ENCODE results near the gene SLC44A3.
"Not testable (repeated sequence)": the region's sequence is repeated elsewhere in the genome, so short reads cannot be mapped to it uniquely, and the experiment has no call there.

SLC44A3 gene

DNA sequence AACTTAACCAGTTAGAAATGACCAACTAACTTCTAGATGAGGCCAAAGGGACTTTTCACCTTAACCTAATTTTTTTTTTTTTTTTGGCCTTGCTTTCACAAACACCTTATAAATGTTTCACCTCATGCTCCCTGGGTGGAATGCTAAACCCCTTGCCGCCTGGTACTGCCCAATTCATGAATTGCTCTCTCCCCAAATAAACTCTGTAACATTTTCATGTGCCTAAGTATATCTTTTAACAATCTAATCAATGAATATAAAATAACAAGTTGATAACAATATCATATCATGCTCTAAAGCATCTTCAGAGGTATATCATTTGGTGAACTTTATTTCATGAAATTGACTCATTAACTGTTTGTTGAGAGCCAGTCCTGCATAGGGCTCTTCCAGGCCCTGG is 117.7 kb downstream of the SLC44A3 start:
- DNase-seq (ENCODE audit: low read depth), result no peak

DNA sequence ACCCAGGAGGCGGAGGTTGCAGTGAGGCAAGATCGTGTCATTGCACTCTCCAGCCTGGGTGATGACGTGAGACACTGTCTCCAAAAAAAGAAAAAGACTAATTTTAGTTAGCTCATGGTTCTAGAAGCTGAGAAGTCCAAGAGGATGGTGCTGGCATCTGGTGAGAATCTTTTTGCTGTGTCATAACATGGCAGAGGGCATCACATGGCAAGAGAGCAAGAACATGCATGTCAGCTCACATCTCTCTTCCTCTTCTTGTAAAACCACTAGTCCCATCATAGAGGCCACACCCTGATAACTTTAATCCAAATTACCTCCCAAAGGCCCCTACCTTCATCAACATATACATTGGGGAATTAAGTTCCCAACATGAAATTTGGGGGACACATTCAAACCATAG is 120.6 kb downstream of the SLC44A3 start:
- DNase-seq (ENCODE audit: low read depth), result no peak

DNA sequence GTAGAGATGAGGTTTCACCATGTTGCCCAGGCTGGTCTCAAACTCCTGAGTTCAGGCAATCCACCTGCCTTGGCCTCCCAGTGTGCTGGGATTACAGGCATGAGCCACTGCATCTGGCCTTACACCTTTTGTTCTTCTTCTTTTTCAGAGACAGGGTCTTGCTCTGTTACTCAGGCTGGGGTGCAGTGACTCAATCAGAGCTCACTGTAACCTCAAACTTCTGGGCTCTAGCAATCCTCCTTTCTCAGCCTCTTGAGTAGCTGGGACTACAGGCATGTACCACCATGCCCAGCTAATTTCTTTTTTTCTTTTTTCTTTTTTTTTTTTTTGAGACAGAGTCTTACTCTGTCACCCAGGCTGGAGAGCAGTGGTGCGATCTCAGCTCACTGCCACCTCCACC is 121.3 kb downstream of the SLC44A3 start:
- not testable (repeated sequence) for DNase-seq (ENCODE audit: low read depth)

DNA sequence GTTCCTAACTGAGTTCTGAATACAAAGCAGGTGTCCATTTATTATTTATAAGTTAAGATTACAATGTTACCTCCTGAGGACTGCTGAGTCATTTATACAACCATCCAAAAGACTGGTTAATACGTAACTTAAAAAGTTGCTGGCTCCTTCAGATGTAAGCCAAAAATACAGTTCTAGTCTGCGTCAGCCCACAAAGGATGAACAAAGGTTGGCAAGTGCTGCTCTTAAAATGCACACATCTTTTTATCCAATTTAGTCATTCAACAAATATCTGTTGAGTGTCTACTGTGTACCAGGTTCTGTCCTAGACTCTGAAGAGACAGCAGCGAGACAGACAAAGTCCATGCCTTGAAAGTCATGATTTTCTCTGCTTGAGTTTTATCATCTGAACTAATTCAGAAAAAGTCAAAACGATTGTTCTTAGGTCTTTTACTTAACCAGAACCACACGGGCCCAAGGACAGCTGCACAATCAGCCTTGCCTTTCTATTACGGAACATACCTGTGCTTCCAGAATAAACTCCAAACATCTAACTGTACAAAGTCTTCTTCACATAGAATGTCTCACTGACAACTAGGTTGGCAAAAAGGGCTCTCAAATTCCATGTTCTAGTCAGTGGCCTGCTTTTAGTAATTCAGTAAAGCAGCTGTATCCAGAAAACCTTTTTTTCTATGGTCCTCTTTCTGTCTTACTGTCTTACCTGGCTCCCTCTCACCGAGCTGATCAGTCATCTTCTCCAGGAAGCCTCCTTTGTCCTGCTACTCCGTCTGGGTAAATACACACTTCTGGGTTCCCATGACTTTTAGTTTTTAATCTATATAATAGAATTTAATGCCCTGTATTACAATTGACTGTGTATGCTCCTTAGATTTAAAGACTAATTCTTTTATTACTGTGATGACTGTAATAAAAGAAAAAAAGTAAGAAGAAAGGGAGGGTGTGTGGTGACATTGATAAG is 122.3 kb downstream of the SLC44A3 start:
- DNase-seq (ENCODE audit: low read depth), result no peak
